ENCODE measurements around the gene TMEM255B. TPM values are rescaled to one million over a fixed set of nuclear protein-coding genes. Genes with fewer than 3 reads are reported as not detected.
"Not testable (repeated sequence)": the region's sequence is repeated elsewhere in the genome, so short reads cannot be mapped to it uniquely, and the experiment has no call there.

TMEM255B gene
- under 1 TPM; 0.63 to 0.91 TPM for total RNA-seq

DNA sequence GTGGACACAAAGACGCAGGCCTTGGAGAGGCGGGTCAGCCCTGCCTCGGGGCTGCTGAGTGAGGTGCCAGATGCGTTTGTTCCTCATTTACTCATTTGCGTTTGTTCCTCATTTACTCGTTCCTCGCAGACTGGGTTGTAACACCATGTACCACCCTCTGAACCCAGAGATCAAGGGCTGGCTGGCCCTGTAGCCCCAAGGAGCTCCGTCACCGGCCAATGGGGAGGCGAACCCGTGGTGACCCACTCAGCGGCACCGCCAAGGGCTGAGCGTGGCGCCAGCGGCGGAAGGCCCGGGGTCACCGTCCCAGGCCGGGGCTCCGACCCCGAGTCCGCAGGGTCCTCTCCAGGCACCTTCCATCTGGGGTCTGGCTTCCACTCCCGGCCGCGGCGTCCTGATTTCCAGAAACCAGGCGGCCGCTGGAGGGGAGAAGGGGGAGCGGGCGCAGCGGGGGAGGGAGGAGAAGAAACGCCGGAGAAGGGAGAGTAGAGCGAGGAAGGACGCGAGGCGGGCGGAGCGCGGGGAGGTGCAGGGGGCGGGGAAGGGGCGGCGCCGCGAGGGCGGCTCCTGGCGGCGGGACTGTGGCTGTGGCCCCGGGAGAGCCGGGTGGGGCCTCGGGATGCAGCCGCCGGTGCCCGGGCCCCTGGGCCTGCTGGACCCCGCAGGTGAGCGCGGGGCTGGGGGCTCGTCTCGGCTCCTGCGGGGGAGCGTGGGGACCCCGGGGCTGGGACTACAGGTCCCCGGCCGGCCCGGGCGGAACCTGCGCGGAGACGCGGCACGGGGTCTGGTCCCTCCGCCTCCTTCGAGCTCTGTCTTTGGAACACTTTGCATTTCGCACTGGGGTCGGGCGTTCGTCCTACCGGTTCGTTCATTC is at the start of gene TMEM255B:
Gene TMEM255B, plus strand, starts transcription at position 576 of the 874 bp plus-strand sequence. Its CDS starts 44 bp downstream, at position 620.
- ChIA-PET CTCF (no interaction called here), POLR2A (no interaction called here)
- Mint-ChIP-seq H3K27me3 (peaks cover 57% of the 10 kb centered on the region), H3K36me3 (ENCODE audit: low read depth) (no peaks in the 10 kb centered on the region), H3K4me1 (peaks cover 17% of the 10 kb centered on the region), H3K4me3 (peak within 1 kb of the TSS; percentile 82), H3K27ac (no peak within 1 kb of the TSS), H3K9me3 (peaks cover 5% of the 10 kb centered on the region)
- DNase-seq: peak; percentile 74

DNA sequence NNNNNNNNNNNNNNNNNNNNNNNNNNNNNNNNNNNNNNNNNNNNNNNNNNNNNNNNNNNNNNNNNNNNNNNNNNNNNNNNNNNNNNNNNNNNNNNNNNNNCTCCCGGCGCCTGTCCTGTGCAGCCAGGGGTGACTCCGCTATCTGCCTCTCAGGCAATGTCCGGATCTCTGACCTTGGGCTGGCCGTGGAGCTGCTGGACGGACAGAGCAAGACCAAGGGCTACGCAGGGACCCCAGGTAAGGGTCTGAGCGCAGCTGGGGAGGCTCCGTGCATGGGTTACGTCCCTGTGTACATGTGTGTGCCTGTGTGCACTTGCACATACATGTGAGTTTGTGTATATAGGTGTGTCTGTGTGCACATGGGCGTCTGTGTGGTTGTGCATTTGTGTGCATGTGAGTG is 36.1 kb upstream of the TMEM255B start:
- DNase-seq: no peak
- peaks cover 5% of the 10 kb centered on the region for H3K4me1 Mint-ChIP-seq
- no peaks in the 10 kb centered on the region for H3K9me3 Mint-ChIP-seq
- H3K36me3 Mint-ChIP-seq (ENCODE audit: low read depth): no peaks in the 10 kb centered on the region
- peak overlapping the region; percentile 27 for H3K4me3 Mint-ChIP-seq
- POLR2A ChIA-PET: no interaction called here
- CTCF ChIA-PET: no interaction called here
- no peaks in the 10 kb centered on the region for H3K27me3 Mint-ChIP-seq
- no peak overlapping the region for H3K27ac Mint-ChIP-seq

DNA sequence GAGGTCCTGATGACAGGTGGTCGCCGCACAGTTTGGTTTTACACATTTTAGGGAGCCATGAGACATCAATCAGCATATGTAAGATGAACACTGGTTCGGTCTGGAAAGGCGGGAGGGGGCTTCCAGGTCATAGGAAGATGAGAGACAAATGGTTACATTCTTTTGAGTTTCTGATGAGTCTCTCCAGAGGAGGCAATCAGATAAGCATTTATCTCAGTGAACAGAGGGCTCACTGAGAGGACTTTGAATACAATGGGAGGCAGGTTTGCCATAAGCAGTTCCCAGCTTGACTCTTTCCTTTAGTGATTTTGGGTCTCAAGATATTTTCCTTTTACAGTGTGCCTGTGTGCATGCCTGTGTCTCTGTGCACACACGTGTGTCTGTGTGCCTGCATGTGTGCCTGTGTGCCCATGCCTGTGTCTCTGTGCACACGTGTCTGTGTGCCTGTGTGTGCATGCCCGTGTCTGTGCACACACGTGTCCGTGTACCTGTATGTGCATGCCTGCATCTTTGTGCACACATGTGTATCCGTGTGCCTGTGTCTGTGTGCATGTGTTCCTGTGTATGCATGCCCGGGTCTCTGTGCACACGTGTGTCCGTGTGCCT is 35.5 kb upstream of the TMEM255B start:
- no peaks in the 10 kb centered on the region for H3K36me3 Mint-ChIP-seq (ENCODE audit: low read depth)
- peaks cover 5% of the 10 kb centered on the region for H3K4me1 Mint-ChIP-seq
- peak overlapping the region; percentile 27 for H3K4me3 Mint-ChIP-seq
- POLR2A ChIA-PET: no interaction called here
- no peaks in the 10 kb centered on the region for H3K9me3 Mint-ChIP-seq
- peak overlapping the region; percentile 14 for H3K27ac Mint-ChIP-seq
- peaks cover 2% of the 10 kb centered on the region for H3K27me3 Mint-ChIP-seq
- no peak for DNase-seq
- CTCF ChIA-PET: no interaction called here

DNA sequence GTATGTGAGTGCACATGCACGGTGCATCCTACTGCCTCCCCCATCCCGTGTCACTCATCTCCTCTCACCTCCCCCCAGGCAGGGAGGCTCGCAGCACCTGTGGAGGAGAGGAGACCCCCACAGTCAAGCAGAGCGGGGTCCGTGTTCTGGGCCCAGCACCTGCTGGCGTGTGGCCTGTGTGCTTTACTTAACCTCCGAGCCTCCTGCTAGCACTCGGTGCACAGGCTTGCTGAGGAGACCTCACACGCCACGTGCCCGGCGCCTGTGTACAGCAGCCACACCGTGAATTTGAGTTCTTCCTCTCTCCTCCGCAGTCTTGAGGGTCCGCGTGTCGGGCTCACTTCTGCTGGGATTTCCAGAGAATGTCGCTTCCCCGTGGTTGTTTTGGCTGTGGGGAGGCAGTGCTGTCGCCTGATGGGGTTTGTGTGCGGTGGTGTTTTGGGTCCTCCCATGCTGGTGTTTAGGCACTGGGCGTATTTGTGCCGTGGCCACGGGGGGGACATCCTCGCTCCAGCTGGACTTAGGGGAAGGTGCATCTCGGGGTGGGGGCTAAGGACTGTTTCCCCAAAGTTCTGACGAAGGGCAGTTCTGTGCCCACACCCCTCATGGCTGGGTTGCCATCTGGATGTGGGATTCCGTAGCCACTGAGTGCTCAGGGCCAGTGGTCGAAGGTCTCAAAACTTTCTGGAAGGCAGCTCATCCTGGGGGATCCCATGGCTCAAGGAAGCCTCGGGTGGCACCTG is 34.8 kb upstream of the TMEM255B start:
- no peaks in the 10 kb centered on the region for H3K9me3 Mint-ChIP-seq
- peak overlapping the region; percentile 65 for H3K4me3 Mint-ChIP-seq
- H3K27me3 Mint-ChIP-seq: peaks cover 8% of the 10 kb centered on the region
- no peak for DNase-seq
- CTCF ChIA-PET: interaction anchor here (0.9 kb wide), 2 partner anchors 17 to 343 kb away, joined by 3 to 4 read pairs; no protein-coding TSS in a partner anchor
- peak overlapping the region; percentile 73 for H3K27ac Mint-ChIP-seq
- H3K36me3 Mint-ChIP-seq (ENCODE audit: low read depth): no peaks in the 10 kb centered on the region
- POLR2A ChIA-PET: interaction anchor here (0.8 kb wide), 1 partner anchor 502 kb away, joined by 3 read pairs; no protein-coding TSS in a partner anchor
- peaks cover 5% of the 10 kb centered on the region for H3K4me1 Mint-ChIP-seq

DNA sequence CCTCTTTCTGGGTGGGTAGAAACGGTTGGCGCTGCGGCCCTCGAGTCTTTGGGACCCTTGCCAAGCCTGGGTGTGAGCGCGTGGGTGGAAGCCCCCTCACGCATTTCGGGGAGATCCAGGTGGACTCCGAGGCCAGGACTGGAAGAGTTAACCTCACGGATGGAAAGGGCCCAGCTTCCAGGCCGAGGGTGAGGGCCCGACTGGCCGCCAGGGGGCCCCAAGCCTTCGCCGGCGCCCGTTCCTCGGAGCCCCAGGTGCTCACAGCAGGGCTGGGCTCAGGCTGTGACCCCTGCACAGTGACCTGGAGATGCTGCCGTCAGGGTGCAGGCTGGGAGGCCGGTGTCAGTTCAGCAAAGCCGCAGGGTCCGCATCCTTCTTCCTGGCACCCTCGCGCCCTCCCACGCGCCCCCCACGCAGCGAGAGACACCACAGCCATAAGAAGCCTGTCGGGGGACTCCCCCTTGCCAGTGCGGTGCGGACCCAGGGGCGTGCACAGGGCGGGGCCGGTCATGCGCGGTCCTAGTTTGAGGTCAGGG is 34.2 kb upstream of the TMEM255B start:
- peak; percentile 85 for DNase-seq
- ChIA-PET POLR2A (interaction anchor here (0.8 kb wide), 1 partner anchor 501 kb away, joined by 3 read pairs; no protein-coding TSS in a partner anchor), CTCF (interaction anchor here (0.9 kb wide), 2 partner anchors 17 to 343 kb away, joined by 3 to 4 read pairs; no protein-coding TSS in a partner anchor)
- no peaks in the 10 kb centered on the region for H3K36me3 Mint-ChIP-seq (ENCODE audit: low read depth)
- no peaks in the 10 kb centered on the region for H3K9me3 Mint-ChIP-seq
- peaks cover 14% of the 10 kb centered on the region for H3K27me3 Mint-ChIP-seq
- peak overlapping the region; percentile 65 for H3K4me3 Mint-ChIP-seq
- H3K27ac Mint-ChIP-seq: peak overlapping the region; percentile 73
- peaks cover 5% of the 10 kb centered on the region for H3K4me1 Mint-ChIP-seq

DNA sequence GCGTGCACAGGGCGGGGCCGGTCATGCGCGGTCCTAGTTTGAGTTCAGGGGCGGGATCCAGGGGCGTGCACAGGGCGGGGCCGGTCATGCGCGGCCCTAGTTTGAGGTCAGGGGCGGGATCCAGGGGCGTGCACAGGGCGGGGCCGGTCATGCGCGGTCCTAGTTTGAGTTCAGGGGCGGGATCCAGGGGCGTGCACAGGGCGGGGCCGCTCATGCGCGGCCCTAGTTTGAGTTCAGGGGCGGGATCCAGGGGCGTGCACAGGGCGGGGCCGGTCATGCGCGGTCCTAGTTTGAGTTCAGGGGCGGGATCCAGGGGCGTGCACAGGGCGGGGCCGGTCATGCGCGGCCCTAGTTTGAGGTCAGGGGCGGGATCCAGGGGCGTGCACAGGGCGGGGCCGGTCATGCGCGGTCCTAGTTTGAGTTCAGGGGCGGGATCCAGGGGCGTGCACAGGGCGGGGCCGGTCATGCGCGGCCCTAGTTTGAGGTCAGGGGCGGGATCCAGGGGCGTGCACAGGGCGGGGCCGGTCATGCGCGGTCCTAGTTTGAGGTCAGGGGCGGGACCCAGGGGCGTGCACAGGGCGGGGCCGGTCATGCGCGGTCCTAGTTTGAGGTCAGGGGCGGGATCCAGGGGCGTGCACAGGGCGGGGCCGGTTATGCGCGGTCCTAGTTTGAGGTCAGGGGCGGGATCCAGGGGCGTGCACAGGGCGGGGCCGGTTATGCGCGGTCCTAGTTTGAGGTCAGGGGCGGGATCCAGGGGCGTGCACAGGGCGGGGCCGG is 33.5 kb upstream of the TMEM255B start:
- H3K4me1 Mint-ChIP-seq; H3K9me3 Mint-ChIP-seq; POLR2A ChIA-PET; CTCF ChIA-PET; H3K36me3 Mint-ChIP-seq (ENCODE audit: low read depth): not testable (repeated sequence)
- peak; percentile 70 for DNase-seq
- Mint-ChIP-seq H3K27me3 (peaks cover 18% of the 10 kb centered on the region), H3K4me3 (peak overlapping the region; percentile 65), H3K27ac (peak overlapping the region; percentile 73)

DNA sequence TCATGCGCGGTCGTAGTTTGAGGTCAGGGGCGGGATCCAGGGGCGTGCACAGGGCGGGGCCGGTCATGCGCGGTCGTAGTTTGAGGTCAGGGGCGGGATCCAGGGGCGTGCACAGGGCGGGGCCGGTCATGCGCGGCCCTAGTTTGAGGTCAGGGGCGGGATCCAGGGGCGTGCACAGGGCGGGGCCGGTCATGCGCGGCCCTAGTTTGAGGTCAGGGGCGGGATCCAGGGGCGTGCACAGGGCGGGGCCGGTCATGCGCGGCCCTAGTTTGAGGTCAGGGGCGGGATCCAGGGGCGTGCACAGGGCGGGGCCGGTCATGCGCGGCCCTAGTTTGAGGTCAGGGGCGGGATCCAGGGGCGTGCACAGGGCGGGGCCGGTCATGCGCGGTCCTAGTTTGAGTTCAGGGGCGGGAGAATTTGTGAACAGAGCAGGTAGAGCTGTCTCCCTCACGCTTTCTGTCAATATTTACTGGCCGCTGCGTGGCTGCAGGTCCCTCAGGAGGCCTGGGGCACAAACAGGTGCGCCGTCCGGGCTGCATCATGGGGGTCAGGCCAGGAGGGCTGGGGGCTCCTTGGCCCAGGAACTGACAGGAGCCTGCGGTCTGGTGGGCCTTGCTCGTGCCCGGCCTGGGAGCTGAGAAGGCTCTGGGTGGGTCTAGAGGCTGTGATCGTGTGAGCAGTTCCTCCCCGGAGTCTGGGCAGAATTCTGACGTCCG is 32.8 kb upstream of the TMEM255B start:
- H3K9me3 Mint-ChIP-seq; H3K36me3 Mint-ChIP-seq (ENCODE audit: low read depth); CTCF ChIA-PET; H3K27ac Mint-ChIP-seq; H3K4me3 Mint-ChIP-seq; H3K4me1 Mint-ChIP-seq; POLR2A ChIA-PET: not testable (repeated sequence)
- peak; percentile 42 for DNase-seq
- H3K27me3 Mint-ChIP-seq: peaks cover 21% of the 10 kb centered on the region

DNA sequence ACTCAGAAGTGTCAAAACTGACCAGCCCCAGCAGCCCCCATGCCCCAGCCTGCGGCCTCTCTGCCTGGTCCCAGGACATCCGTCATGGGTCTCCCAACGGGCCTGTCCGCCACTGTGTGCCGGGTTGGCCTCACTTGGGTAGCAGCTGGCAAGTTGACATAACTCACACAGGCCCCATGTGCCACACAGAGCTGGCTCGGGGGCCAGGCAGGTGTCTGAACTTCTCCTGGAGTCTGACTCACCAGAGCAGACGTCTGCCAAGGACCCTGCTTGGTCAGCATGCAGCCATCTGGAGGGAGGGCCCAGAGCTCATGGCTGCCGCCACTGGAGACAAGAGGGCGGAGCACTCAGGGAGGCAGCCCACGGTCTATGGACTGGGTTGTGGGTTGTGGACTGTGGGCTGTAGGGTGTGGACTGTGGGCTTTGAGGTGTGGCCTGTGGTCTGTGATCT is 32.0 kb upstream of the TMEM255B start:
- DNase-seq: no peak
- CTCF ChIA-PET: no interaction called here
- Mint-ChIP-seq H3K4me1 (peaks cover 5% of the 10 kb centered on the region), H3K36me3 (ENCODE audit: low read depth) (no peaks in the 10 kb centered on the region), H3K27ac (peak overlapping the region; percentile 52), H3K27me3 (peaks cover 21% of the 10 kb centered on the region), H3K4me3 (peak overlapping the region; percentile 24), H3K9me3 (no peaks in the 10 kb centered on the region)
- POLR2A ChIA-PET: no interaction called here

DNA sequence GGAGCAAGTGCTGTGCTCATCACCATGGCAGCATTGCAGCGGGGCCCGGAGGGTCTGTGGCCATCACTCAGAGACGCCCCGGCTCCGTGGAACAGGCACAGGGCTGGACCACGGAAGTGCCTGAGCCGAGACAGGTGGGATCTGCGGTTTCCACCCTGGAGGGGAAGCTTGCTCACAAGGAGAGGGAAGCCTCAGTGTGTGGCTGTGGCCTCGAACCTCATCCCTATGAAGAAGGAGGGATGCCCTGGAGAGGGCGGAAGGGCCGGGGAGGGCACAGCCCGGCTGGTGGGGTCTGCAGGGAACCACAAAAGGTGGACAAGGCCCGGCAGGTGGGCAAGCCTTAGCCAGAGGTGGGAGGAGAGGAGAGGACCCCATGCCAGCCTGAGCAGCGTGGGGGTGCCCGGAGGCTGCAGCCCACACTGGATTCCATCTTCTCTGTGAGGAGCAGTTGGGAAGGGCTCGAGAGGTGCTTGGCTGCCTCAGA is 30.4 kb upstream of the TMEM255B start:
- H3K27me3 Mint-ChIP-seq: peaks cover 21% of the 10 kb centered on the region
- H3K36me3 Mint-ChIP-seq (ENCODE audit: low read depth): no peaks in the 10 kb centered on the region
- H3K9me3 Mint-ChIP-seq: peaks cover 4% of the 10 kb centered on the region
- CTCF ChIA-PET: no interaction called here
- peaks cover 5% of the 10 kb centered on the region for H3K4me1 Mint-ChIP-seq
- DNase-seq: no peak
- H3K4me3 Mint-ChIP-seq: no peak overlapping the region
- H3K27ac Mint-ChIP-seq: no peak overlapping the region
- POLR2A ChIA-PET: no interaction called here

DNA sequence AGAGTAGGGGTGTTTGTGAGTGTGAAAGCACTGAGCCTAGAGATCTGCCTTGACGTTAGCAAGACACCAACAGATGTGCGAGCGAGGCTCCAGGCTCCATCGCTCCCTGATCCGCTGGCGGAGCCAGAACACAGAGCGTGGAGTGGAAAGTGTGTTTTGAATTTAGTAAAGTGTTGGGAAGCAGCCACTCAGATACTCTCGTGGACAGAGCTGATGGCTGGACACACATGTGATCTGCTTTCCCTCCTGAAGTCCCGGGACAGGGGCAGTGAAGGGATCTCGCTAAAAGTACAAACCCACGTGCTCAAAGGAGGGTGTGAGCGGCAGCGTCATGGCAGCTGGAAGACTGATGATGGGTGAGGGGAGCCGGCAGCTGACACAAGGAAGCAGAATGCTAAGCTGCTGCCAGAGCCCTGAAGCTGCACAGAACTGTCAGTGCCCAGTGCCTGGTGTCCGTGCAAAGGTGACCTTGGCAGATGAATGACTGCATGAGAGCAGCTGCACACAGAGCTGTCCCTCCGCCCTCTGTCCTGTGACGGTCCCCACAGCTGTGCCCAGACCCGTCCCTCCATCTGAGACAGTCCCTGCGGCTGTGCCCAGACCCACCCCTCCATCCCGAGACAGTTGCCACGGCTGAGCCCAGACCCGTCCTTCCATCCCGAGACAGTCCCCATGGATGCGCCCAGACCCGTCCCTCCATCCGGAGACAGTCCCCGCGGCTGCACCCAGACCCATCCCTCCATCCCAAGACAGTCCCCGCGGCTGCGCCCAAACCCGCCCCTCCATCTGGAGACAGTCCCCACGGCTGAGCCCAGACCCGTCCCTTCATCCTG is 29.6 kb upstream of the TMEM255B start:
- peaks cover 5% of the 10 kb centered on the region for H3K4me1 Mint-ChIP-seq
- no peaks in the 10 kb centered on the region for H3K36me3 Mint-ChIP-seq (ENCODE audit: low read depth)
- H3K4me3 Mint-ChIP-seq: no peak overlapping the region
- no peak for DNase-seq
- POLR2A ChIA-PET: no interaction called here
- CTCF ChIA-PET: no interaction called here
- no peak overlapping the region for H3K27ac Mint-ChIP-seq
- peaks cover 9% of the 10 kb centered on the region for H3K9me3 Mint-ChIP-seq
- peaks cover 21% of the 10 kb centered on the region for H3K27me3 Mint-ChIP-seq

DNA sequence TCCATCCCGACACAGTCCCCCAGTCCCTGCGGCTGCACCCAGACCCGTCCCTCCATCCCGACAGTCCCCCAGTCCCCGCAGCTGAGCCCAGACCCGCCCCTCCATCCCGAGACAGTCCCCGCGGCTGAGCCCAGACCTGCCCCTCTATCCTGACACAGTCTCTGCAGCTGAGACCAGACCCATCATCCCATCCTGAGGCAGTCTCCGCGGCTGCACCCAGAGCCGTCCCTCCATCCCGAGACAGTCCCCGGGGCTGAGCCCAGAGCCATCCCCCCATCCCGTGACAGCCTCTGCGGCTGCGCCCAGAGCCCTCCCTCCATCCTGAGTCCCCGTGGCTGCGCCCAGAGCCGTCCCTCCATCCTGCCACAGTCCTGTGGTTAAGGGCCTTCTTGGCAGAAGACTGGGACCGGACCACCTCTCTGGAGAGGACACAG is 28.8 kb upstream of the TMEM255B start:
- Mint-ChIP-seq H3K9me3 (peaks cover 9% of the 10 kb centered on the region), H3K36me3 (ENCODE audit: low read depth) (no peaks in the 10 kb centered on the region), H3K27ac (no peak overlapping the region), H3K4me3 (no peak overlapping the region), H3K4me1 (no peaks in the 10 kb centered on the region), H3K27me3 (peaks cover 21% of the 10 kb centered on the region)
- ChIA-PET POLR2A (no interaction called here), CTCF (no interaction called here)
- no peak for DNase-seq
